LHCN-M2 (cell line): ENCODE results near the gene MARS1. TPM values are rescaled to one million over a fixed set of nuclear protein-coding genes. Genes with fewer than 3 reads are reported as not detected.

Experiments used
- DNase-seq: peaks from one replicate; pipeline ENCODE4 v3.0.0-alpha.2; 2012; ENCODE audit warnings: low read depth
- total RNA-seq: library from RNA; depleted of rRNA; stranded (reverse); fragments of >200 nt; gene quantifications from 2 replicates; pipeline ENCODE4 v1.2.3, GENCODE V29; 2014

MARS1 gene
- total RNA-seq, 1 experiment from 2014 or later, result 80.1 TPM

GRCh38 chr12:57456737-57457490 is 31.0 kb upstream of the MARS1 start:
- no peak for DNase-seq

- DNase-seq, result no peak
Observed at GRCh38 chr12:57458665-57459054, 29.2 kb upstream of the MARS1 start.

- DNase-seq, result peak; percentile 93
Observed at GRCh38 chr12:57459055-57459749, 28.7 kb upstream of the MARS1 start.

- no peak for DNase-seq
Observed at GRCh38 chr12:57459750-57460467, 28.0 kb upstream of the MARS1 start, which contains the start of gene GLI1. GLI1 (plus strand) TSS chr12:57459785; CDS start chr12:57463692, 3,907 bp downstream.

- DNase-seq, result no peak
Observed at GRCh38 chr12:57460468-57460784, 27.4 kb upstream of the MARS1 start.

GRCh38 chr12:57460841-57461275 is 27.0 kb upstream of the MARS1 start:
- no peak for DNase-seq

- DNase-seq, result peak; percentile 45
Observed at GRCh38 chr12:57461276-57461916, 26.5 kb upstream of the MARS1 start.

GRCh38 chr12:57461917-57462250 is 26.0 kb upstream of the MARS1 start:
- peak; percentile 48 for DNase-seq

GRCh38 chr12:57462251-57462911 is 25.5 kb upstream of the MARS1 start:
- peak; percentile 87 for DNase-seq

GRCh38 chr12:57462912-57463253 is 25.0 kb upstream of the MARS1 start:
- no peak for DNase-seq

GRCh38 chr12:57464569-57464968 is 23.3 kb upstream of the MARS1 start:
- no peak for DNase-seq

- DNase-seq, result no peak
Observed at GRCh38 chr12:57465030-57465746, 22.7 kb upstream of the MARS1 start.

- no peak for DNase-seq
Observed at GRCh38 chr12:57465747-57466505, 21.9 kb upstream of the MARS1 start.

GRCh38 chr12:57467212-57467874 is 20.5 kb upstream of the MARS1 start:
- DNase-seq, result no peak

GRCh38 chr12:57467915-57468314 is 20.0 kb upstream of the MARS1 start:
- DNase-seq, result no peak

GRCh38 chr12:57469296-57470164 is 18.3 kb upstream of the MARS1 start:
- no peak for DNase-seq

- DNase-seq, result no peak
Observed at GRCh38 chr12:57470286-57470969, 17.4 kb upstream of the MARS1 start.
